Cardiac muscle cell (in vitro differentiated cells and primary cell): Measurements from ENCODE around the gene ACVR1C. TPM values are rescaled to one million over a fixed set of nuclear protein-coding genes. Genes with fewer than 3 reads are reported as not detected.

Source experiments
- DNase-seq, 2 donors: peaks; one replicate each; pipeline versions ENCODE4 v3.0.0 to v3.0.0-alpha.2; 2010 to 2017; ENCODE audit warnings: low read depth in 1 of 2, low spot score in 1 of 2
- H3K27ac ChIP-seq: fragments of 200-600 bp; sonication (generic); 2 replicates; pipeline ENCODE4 v1.5.1; 2016
- H3K27me3 ChIP-seq: fragments of 200-600 bp; sonication (generic); 2 replicates; pipeline ENCODE4 v1.6.0; 2016; ENCODE audit warnings: control low read depth
- H3K36me3 ChIP-seq: fragments of 200-600 bp; sonication (generic); 2 replicates; pipeline ENCODE4 v1.5.1; 2016; ENCODE audit warnings: control low read depth
- H3K4me1 ChIP-seq: fragments of 200-600 bp; sonication (generic); 2 replicates; pipeline ENCODE4 v1.8.1; 2017; ENCODE audit warnings: low read depth, mild to moderate bottlenecking, mixed run types
- H3K4me3 ChIP-seq: fragments of 200-600 bp; sonication (generic); 2 replicates; pipeline ENCODE4 v1.5.1; 2016; ENCODE audit warnings: mild to moderate bottlenecking
- H3K9me3 ChIP-seq: fragments of 200-600 bp; sonication (generic); 2 replicates; pipeline ENCODE4 v1.5.1; 2017; ENCODE audit warnings: low read depth, mild to moderate bottlenecking, control low read depth
- CTCF ChIP-seq: IDR thresholded peaks from 2 replicates; pipeline ENCODE4 v1.5.1; 2012; ENCODE audit warnings: low read depth, mild to moderate bottlenecking, low read length
- polyA plus RNA-seq: library from polyadenylated mRNA; unstranded; fragments of >200 nt; fragmentation: Nextera tagmentation; extraction: Ambion mirVana; gene quantifications from 2 replicates; pipeline ENCODE4 v1.2.1, GENCODE V29; 2016
- total RNA-seq: library from RNA; depleted of rRNA; stranded (reverse); fragments of >200 nt; gene quantifications from 2 replicates; pipeline ENCODE4 v1.2.3, GENCODE V29; 2016

ACVR1C gene
- total and polyA plus RNA-seq, 2 experiments from 2014 or later, result 0.09 TPM; not detected in 1

GRCh38 chr2:157657858-157658257 is 29.2 kb upstream of the ACVR1C start:
- no peaks in the 10 kb centered on the region for H3K4me1 ChIP-seq
- no peak for DNase-seq
- no peaks in the 10 kb centered on the region for H3K27me3 ChIP-seq
- no peak for TF ChIP-seq CTCF
- no peaks in the 10 kb centered on the region for H3K36me3 ChIP-seq
- H3K27ac ChIP-seq, result no peak overlapping the region
- H3K4me3 ChIP-seq, result no peak overlapping the region
- no peaks in the 10 kb centered on the region for H3K9me3 ChIP-seq

- Histone ChIP-seq H3K36me3 (no peaks in the 10 kb centered on the region), H3K4me1 (no peaks in the 10 kb centered on the region), H3K4me3 (no peak overlapping the region), H3K9me3 (no peaks in the 10 kb centered on the region), H3K27ac (no peak overlapping the region), H3K27me3 (no peaks in the 10 kb centered on the region)
- no peak for TF ChIP-seq CTCF
- DNase-seq, result no peak
Measured at GRCh38 chr2:157657101-157657500, 28.4 kb upstream of the ACVR1C start.

GRCh38 chr2:157644776-157645175 is 16.1 kb upstream of the ACVR1C start:
- Histone ChIP-seq H3K27me3 (no peaks in the 10 kb centered on the region), H3K4me3 (no peak overlapping the region), H3K36me3 (no peaks in the 10 kb centered on the region), H3K9me3 (no peaks in the 10 kb centered on the region), H3K27ac (no peak overlapping the region), H3K4me1 (no peaks in the 10 kb centered on the region)
- no peak for TF ChIP-seq CTCF
- no peak for DNase-seq

GRCh38 chr2:157631861-157632260 is 3.2 kb upstream of the ACVR1C start:
- Histone ChIP-seq H3K4me3 (no peak overlapping the region), H3K36me3 (no peaks in the 10 kb centered on the region), H3K27me3 (peaks cover 16% of the 10 kb centered on the region), H3K4me1 (no peaks in the 10 kb centered on the region), H3K9me3 (no peaks in the 10 kb centered on the region), H3K27ac (no peak overlapping the region)
- TF ChIP-seq CTCF, result no peak
- no peak for DNase-seq

- H3K4me3 ChIP-seq, result peak overlapping the region; percentile 56
- H3K9me3 ChIP-seq, result no peaks in the 10 kb centered on the region
- H3K27ac ChIP-seq, result no peak overlapping the region
- DNase-seq, result peak; percentile 6 to 10
- H3K27me3 ChIP-seq, result peaks cover 50% of the 10 kb centered on the region
- TF ChIP-seq CTCF, result no peak
- H3K4me1 ChIP-seq, result no peaks in the 10 kb centered on the region
- no peaks in the 10 kb centered on the region for H3K36me3 ChIP-seq
Measured at GRCh38 chr2:157627594-157628476, 829 bp downstream of the ACVR1C start.
